ENCODE results near the gene SERPINI1.

The SERPINI1 gene

GRCh38 chr3:167855306-167855705 is 119.8 kb downstream of the SERPINI1 start:
- no peak for DNase-seq (ENCODE audit: low spot score)
- CTCF ChIA-PET = no interaction called here
- H3K27ac ChIP-seq = no peak overlapping the region
- TF ChIP-seq CTCF (conservative IDR thresholded peaks at IDR 0.05; ENCODE audit: low read depth) = no peak
- POLR2A ChIA-PET (ENCODE audit: low non-redundant PET) = no interaction called here

GRCh38 chr3:167858865-167859264 is 123.3 kb downstream of the SERPINI1 start:
- ChIA-PET POLR2A (ENCODE audit: low non-redundant PET) (no interaction called here), CTCF (no interaction called here)

GRCh38 chr3:167859610-167860009 is 124.1 kb downstream of the SERPINI1 start:
- DNase-seq (ENCODE audit: low spot score) = no peak
- no peak for TF ChIP-seq CTCF (conservative IDR thresholded peaks at IDR 0.05; ENCODE audit: low read depth)
- POLR2A ChIA-PET (ENCODE audit: low non-redundant PET) = no interaction called here
- no peak overlapping the region for H3K27ac ChIP-seq
- CTCF ChIA-PET = no interaction called here

More at GRCh38 chr3:167858865-167859264, 123.3 kb downstream of the SERPINI1 start:
- no peak for TF ChIP-seq CTCF (conservative IDR thresholded peaks at IDR 0.05; ENCODE audit: low read depth)
- no peak overlapping the region for H3K27ac ChIP-seq
- DNase-seq (ENCODE audit: low spot score) = no peak

GRCh38 chr3:167861649-167862048 is 126.1 kb downstream of the SERPINI1 start:
- ChIA-PET CTCF (no interaction called here), POLR2A (ENCODE audit: low non-redundant PET) (no interaction called here)
- TF ChIP-seq CTCF (conservative IDR thresholded peaks at IDR 0.05; ENCODE audit: low read depth) = no peak
- no peak for DNase-seq (ENCODE audit: low spot score)
- H3K27ac ChIP-seq = no peak overlapping the region

GRCh38 chr3:167862104-167862730 is 126.7 kb downstream of the SERPINI1 start:
- ChIA-PET POLR2A (ENCODE audit: low non-redundant PET) (no interaction called here), CTCF (no interaction called here)
- no peak overlapping the region for H3K27ac ChIP-seq
- TF ChIP-seq CTCF (conservative IDR thresholded peaks at IDR 0.05; ENCODE audit: low read depth) = no peak
- DNase-seq (ENCODE audit: low spot score) = no peak

GRCh38 chr3:167863811-167864551 is 128.5 kb downstream of the SERPINI1 start:
- H3K27ac ChIP-seq = no peak overlapping the region
- no peak for TF ChIP-seq CTCF (conservative IDR thresholded peaks at IDR 0.05; ENCODE audit: low read depth)
- CTCF ChIA-PET = interaction anchor here (1.1 kb wide), 1 partner anchor 9 kb away, joined by 9 read pairs; no protein-coding TSS in a partner anchor
- DNase-seq (ENCODE audit: low spot score) = no peak
- POLR2A ChIA-PET (ENCODE audit: low non-redundant PET) = no interaction called here
